AG10803 (cell line): ENCODE data around the gene DNASE1L2.

ENCODE experiments used
- DNase-seq: peaks from one replicate; pipeline ENCODE4 v3.0.0; 2010; ENCODE audit warnings: low read depth
- H3K4me3 ChIP-seq: 2 replicates; pipeline ENCODE4 v1.5.1; 2011; ENCODE audit warnings: mild to moderate bottlenecking, low read length, control low read depth
- TF ChIP-seq, protein P1 (sequence below): conservative IDR thresholded peaks from 2 replicates; pipeline ENCODE4 v1.5.1; 2011; ENCODE audit warnings: mild to moderate bottlenecking, low read length, control low read depth, inconsistent platforms

The DNASE1L2 gene

DNA sequence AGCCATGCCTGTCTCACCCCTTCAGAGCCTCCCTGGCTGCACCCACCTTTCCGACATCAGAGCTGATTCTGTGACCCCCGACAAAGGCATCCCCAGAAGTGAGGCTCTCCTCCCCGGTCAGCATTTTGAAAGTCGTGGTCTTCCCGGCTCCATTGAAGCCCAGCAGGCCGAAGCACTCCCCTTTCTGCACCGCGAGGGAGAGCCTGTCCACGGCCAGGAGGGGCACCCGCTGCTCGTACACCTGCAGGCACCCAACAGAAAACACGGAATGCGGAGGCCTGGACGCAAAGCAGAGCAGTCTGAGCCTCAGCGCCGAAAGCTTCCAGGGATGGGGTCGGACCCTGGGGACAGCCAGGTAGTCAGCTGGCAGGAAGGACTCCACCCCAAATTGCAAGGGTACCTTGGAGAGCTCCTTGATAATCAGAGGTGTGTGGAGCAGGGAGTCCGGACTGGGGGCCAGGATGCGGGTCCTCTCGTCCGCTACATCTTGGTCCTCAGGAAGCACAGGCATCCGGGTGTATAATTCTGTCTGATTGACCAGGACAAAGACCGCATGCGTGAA lies 44.8 kb downstream of the DNASE1L2 start:
- no peak for DNase-seq
- H3K4me3 ChIP-seq: no peak overlapping the region
- TF ChIP-seq, protein P1, sequence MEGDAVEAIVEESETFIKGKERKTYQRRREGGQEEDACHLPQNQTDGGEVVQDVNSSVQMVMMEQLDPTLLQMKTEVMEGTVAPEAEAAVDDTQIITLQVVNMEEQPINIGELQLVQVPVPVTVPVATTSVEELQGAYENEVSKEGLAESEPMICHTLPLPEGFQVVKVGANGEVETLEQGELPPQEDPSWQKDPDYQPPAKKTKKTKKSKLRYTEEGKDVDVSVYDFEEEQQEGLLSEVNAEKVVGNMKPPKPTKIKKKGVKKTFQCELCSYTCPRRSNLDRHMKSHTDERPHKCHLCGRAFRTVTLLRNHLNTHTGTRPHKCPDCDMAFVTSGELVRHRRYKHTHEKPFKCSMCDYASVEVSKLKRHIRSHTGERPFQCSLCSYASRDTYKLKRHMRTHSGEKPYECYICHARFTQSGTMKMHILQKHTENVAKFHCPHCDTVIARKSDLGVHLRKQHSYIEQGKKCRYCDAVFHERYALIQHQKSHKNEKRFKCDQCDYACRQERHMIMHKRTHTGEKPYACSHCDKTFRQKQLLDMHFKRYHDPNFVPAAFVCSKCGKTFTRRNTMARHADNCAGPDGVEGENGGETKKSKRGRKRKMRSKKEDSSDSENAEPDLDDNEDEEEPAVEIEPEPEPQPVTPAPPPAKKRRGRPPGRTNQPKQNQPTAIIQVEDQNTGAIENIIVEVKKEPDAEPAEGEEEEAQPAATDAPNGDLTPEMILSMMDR: no peak

DNA sequence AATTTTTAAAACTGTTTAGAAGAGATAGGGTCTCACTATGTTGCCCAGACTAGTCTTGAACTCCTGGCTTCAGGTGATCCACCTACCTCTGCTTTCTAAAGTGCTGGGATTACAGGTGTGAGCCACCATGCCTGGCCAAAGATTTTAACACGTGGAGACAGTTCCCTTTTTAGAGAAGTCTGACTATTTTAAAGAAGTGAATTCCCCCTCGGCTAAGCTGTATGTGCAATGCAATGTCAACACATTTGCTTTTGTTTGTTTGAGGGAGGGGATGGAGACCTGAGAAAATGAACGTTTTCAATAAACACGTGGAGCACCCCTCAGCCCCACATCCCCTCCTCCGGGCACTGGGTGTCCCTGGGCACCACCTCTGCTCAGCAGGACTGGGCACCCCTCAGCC lies 46.0 kb downstream of the DNASE1L2 start:
- TF ChIP-seq, protein P1: no peak
- DNase-seq: no peak
- H3K4me3 ChIP-seq: no peak overlapping the region

DNA sequence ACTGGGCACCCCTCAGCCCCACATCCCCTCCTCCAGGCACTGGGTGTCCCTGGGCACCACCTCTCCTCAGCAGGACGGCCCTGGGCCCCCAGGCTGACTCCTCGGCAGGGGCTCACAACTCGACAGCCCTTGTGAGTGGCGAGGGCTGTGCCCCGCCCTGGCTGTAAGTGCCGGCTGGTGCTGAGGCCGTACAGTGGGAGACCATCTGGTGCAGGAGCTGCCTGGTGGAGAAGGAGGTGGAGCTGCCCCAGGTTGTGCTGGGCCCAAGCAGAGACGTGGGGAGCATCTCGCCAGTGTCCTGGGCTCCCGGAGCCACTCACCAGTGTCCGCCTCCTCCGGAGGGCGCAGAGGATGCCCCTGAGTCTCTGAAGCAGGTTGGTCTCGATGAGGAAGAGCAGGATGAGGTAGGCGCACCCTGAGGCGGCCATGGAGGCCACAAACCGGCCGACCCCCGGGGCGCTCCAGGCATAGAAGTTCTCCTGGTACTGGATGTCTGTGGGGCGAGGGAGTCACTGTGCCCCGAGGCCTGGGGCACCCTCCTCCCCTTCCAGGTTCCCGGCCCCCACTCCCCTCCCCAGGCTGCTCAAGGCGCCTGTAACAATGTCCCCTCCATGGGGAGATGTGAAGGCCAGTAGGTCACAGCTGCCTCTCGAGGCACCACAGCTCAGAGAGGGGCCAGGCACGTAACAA lies 46.8 kb downstream of the DNASE1L2 start:
- no peak overlapping the region for H3K4me3 ChIP-seq
- no peak for DNase-seq
- TF ChIP-seq, protein P1: no peak

DNA sequence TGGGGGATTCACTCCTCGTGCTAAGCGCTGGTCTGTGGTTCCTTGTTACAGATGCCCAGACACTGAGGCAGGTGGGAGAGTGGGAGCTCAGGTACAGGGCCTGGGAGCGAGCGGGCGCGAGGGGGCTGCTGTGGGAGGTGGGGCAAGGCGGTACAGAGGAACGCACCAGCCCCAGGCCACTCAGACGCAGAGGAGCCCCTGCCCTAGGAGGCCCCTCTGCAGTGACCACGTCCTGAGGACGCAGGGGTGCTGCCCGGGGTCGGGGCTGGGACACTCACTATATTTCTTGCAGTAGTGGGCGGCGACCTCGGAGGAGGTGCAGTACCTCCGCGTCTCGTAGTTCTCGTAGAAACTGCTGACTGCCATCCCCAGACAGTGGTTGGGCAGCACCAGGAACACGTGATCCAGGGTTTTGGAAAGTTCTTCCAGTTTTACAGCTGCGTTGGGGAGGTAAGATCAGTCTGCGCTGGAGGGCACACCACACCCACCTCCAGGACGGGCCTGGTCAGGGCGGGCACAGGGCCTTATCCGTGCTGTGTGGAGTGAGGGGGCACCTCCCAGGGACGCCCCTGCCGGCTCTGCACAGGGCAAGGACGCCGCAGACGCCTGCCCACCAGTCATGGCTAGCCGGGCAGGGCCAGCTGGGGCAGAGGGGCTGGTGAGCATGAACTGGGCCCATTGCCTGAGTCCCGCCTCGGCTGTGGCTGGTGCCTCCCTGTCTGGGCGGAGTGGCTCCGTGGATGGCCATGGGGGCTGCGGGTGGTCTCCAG lies 47.9 kb downstream of the DNASE1L2 start:
- H3K4me3 ChIP-seq: no peak overlapping the region
- TF ChIP-seq, protein P1: no peak
- no peak for DNase-seq

DNA sequence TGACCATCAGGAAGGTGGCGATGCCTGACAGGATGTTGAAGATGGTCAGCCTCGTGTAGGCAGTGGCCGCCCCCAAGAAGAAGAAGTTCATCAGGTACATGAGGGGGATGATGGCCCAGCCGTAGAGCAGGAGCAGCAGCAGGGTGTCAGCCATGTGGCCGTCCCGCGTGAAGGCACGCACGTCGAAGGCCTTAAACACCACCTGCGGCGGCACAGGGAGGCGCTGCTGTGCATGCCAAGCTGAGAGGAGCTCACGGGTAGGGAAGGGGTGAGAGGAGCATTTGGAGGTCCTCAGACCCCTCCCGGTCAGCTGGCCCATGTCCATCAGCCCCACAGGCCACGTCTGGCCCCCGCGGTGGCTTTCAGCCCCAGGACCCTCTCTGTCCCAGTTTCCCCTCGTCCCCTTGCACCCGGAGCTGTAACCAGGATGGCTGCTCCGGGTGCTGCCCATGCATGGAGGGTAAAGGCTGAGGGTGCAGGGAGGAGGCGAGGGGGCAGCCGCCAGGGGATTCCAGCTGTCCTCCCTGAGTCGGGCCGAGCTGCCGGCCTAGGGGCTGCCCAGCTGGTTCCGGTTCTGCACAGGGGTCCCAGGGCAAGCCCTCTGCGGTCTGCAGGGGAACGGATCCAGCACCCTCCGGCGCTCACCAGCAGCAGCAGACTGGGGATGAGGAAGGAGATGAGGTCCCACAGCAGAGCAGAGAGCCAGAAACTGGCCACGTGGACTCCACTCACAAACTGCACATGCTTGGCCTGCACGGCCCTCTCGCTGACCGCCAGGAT lies 48.7 kb downstream of the DNASE1L2 start:
- no peak overlapping the region for H3K4me3 ChIP-seq
- TF ChIP-seq, protein P1: no peak
- DNase-seq: no peak

DNA sequence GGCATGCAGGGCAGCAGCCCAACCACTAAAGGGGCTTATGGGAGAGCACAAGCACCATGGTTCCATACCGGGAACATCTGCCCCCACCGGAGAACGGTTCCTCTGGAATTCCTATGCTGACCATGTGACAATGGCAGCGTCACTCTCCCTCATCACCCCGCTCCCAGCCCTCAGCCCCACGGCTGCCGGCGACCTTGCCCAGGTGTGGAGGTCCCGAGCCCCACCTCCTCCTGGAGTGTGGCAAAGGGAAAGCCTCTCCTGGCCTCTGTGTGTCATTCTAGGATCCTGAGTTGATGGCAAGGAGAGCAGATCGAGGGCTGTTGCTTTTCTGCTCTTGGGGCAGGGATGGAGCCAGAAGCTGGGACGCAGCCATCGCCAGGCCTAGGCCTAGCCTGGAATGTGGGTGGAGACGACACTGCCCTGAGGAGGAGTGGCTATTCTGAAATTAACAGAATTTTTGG lies 49.5 kb downstream of the DNASE1L2 start:
- TF ChIP-seq, protein P1: no peak
- H3K4me3 ChIP-seq: no peak overlapping the region
- DNase-seq: no peak
